EH (cell line): Measurements from ENCODE around the gene DOCK3.
A peak's percentile ranks its signal among the peaks of the same experiment; 100 is the strongest.
"Not testable (repeated sequence)": the region's sequence is repeated elsewhere in the genome, so short reads cannot be mapped to it uniquely, and the experiment has no call there.

Experiments
- DNase-seq: peaks from one replicate; pipeline ENCODE4 v3.0.0-alpha.2; 2015; ENCODE audit warnings: low read depth

The DOCK3 gene

DNA sequence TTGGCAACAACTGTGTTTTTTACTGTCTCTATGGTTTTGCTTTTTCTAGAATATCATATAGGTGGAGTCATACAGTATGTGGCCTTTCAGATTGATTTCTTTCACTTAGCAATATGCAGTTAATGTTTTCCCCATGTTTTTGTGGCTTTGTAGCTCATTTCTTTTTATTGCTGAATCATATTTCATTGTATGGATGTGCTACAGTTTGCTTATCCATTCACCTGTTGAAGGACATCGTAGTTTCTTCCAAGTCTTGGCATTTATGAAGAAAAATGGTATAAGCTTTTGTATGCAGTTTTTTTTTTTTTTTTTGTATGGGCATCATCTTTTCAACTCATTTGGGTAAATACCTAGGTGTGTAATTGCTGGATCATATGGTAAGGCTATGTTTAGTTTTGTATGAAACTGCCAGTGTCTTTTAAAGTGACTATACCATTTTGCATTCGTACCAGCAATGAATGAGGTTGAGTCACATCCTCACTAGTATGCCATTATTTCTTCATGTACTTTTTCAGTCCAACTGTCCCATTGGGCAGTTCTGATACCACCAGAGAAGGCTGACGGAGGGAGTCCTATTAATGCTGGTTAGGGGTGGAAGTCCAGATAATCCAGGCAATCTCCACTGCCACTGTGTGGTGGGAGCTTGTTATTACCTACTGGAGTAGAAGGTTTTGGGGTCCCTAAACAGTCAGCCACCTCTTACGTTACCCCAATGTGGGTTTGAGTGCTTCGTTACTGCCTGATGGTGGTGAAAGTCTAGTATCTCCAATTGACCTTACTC lies 210.5 kb downstream of the DOCK3 start:
- no peak for DNase-seq

GRCh38 chr3:50890688-50891344 lies 216.1 kb downstream of the DOCK3 start:
- DNase-seq: no peak

DNA sequence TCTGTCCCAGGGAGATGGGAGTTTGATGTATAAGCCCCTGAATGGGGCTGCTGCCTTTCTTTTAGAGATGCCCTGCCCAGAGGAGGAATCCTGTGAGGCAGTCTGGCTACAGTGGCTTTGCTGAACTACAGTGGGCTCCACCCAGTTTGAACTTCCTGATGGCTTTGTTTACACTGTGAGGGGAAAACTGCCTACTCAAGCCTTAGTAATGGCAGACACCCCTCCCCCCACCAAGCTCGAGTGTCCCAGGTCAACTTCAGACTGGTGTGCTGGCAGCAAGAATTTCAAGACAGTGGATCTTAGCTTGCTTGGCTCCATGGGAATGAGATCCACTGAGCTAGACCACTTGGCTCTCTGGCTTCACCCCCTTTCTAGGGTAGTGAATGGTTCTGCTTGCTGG lies 226.4 kb downstream of the DOCK3 start:
- DNase-seq: not testable (repeated sequence)

GRCh38 chr3:50912746-50913145 lies 238.0 kb downstream of the DOCK3 start:
- DNase-seq: no peak

GRCh38 chr3:50913260-50913659 lies 238.5 kb downstream of the DOCK3 start:
- DNase-seq: no peak

- not testable (repeated sequence) for DNase-seq
Observed at GRCh38 chr3:50922071-50922470, 247.3 kb downstream of the DOCK3 start.

DNA sequence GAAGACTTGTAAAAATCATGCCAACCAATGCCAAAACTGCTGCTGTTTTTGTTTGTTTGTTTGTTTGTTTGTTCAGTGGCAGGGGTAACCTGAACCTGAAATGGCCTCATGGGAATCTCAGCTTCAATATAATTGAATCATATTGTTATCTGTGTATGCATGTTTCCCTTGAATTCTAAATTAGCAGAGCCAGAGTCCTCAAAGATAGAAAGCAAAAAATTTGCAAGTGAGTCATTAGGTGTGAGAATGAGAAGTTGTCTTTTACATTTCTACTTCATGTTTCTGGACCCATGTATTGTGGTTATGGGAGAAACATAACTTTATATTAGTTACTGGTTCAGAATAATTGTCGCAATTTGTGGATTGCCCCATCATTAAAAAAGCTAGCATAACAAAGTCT lies 249.2 kb downstream of the DOCK3 start:
- no peak for DNase-seq

DNA sequence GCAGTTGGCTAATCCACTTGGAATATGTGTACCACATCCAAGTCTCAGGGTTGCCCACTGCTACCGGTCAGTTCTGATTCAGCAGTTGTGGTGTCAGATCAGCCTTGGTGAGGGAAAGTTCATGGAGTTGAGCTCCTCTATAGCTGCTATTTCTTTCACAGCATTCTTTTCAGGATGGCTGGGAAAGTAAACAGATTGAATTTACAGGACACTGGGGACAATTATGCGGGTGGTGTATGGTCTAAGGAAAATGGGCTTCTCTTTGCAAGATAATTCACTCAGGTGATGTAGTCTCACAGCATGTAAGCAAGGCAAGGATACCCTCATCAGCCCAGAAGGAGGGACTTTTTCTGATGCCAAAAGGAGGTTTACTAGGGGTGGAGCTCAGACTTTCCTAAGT lies 249.9 kb downstream of the DOCK3 start:
- no peak for DNase-seq

GRCh38 chr3:50926868-50927267 lies 252.1 kb downstream of the DOCK3 start:
- no peak for DNase-seq

GRCh38 chr3:50930371-50931208 lies 255.9 kb downstream of the DOCK3 start:
- no peak for DNase-seq

- DNase-seq: not testable (repeated sequence)
Observed at GRCh38 chr3:50932918-50933317, 258.2 kb downstream of the DOCK3 start.

DNA sequence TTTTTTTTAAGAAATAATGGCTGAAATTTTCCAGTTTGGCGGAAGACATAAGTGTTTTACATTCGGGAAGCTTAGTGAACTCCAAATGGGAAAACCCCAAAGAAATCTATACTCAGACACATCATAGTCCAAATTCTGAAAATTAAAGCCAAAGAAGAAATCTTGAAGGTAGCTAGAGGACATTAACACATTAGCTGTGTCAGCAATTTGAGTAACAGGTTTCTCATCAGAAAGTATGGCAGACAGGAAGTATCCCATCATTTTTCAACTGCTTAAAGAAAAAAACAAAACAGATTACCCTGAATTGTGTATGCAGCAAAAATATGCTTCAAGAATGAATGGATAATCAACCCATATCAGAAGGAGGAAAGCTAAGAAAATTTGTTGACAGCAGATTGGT lies 261.7 kb downstream of the DOCK3 start:
- DNase-seq: no peak

DNA sequence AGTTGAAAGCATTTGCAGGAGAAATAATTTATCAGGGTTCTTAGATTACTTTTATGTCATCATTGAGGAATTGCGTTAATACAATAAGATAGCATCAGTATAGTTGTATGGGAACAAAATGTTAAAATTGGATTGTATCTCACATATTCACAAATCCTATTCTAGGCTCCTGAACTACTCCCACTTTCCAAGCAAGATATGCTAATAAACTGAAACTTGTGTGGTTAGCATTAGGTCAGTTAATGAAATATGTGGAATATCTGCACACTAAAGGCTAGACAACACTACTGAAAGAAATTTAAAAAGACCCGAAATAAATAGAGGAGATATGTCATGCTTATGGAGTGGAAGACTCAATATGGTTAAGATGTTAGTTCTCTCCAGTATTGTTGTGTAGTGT lies 272.7 kb downstream of the DOCK3 start:
- DNase-seq: no peak

DNA sequence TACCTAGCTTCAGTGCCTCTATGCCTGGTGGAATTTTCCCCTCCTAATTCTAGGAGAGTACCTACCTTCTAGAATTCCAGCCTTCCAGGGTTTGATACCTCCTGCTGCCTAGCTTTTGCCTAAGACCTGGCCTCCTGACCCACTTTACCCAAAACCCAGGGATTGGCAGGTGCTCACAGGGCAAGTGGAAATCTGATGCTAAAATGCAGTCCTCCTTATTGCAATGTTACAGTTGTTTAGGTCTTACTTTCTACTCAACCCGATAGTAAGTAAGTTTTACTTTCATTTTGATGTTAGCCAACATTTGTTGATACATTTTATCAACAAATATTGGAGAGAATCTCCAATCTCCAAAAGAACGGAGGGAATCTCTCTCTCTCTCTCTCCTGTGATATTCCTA lies 275.9 kb downstream of the DOCK3 start:
- no peak for DNase-seq

- no peak for DNase-seq
Observed at GRCh38 chr3:50953825-50954414, 279.2 kb downstream of the DOCK3 start.

DNA sequence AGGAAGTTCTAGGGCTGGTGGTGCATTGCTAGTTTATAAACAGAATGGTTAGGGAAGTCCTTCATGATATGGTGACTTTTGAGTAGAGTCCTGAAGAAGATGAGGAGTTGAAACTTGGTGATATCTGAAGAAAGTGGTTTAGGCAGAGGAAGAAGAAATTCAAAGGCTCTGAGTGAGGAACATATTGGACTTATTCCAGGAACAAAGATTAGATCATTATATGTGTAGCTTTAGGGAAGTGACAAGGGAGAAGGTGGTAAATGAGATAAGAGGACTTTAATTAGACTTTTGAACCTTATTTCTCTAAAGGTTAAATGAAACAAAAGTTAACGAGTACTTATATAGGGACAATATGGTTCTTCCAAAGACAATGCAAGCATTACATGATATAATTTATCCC lies 286.7 kb downstream of the DOCK3 start:
- DNase-seq: no peak

GRCh38 chr3:50971487-50971924 lies 296.8 kb downstream of the DOCK3 start:
- DNase-seq: peak; percentile 51

- no peak for DNase-seq
Observed at GRCh38 chr3:50972029-50972428, 297.3 kb downstream of the DOCK3 start.

GRCh38 chr3:50978586-50978985 lies 303.9 kb downstream of the DOCK3 start:
- not testable (repeated sequence) for DNase-seq

DNA sequence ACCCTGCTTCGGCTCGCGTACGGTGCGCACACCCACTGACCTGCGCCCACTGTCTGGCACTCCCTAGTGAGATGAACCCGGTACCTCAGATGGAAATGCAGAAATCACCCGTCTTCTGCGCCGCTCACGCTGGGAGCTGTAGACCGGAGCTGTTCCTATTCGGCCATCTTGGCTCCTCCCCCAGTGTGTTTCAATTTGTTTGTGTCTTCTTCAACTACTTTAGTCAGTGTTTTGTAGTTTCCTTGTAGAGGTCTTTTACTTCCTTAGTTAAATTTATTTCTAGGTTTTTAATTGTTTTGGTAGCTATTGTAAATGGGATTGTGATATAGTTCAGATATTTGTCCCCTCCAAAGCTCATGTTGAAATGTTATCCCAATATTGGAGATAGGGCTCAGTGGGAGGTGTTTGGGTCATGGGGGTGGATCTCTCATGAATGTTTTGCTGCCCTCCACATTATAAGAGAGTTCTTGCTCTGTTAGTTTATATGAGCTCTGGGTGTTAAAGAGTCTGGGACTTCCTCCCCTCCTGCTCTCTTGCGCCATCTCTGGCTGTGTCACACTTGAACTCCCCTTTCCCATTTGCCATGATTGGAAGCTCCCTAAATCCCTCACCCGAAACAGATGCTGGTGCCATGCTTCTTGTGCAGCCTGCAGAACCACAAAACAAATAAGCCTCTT lies 304.4 kb downstream of the DOCK3 start:
- DNase-seq: no peak

- DNase-seq: no peak
Observed at GRCh38 chr3:50982540-50983325, 308.0 kb downstream of the DOCK3 start.
